ENCODE data around the gene CCL28. TPM values are rescaled to one million over a fixed set of nuclear protein-coding genes. Genes with fewer than 3 reads are reported as not detected.
A peak's percentile ranks its signal among the peaks of the same experiment; 100 is the strongest.

CCL28 gene
- total and polyA plus RNA-seq, 2 of the 13 experiments (the other 11 are each of a cell fraction or from before 2014, with no cell fraction given): 0.03 TPM; not detected in 1

- TF ChIP-seq HOMEZ (CRISPR knock-in tag; IDR thresholded peaks at IDR 0.05; ENCODE audit: low read depth): no peak
- no peak for TF ChIP-seq ZNF362 (CRISPR knock-in tag; IDR thresholded peaks at IDR 0.05; ENCODE audit: borderline replicate concordance)
Measured at GRCh38 chr5:43352131-43352530, 60.1 kb downstream of the CCL28 start (continued).

- ChIA-PET POLR2A (interaction anchor here (1.1 to 1.7 kb wide), 2 partner anchors 36 kb away, joined by 4 to 8 read pairs; partner anchors contain the start of gene HMGCS1), CTCF (ENCODE audit: low intra/inter-chr PET ratio, low total read pairs) (no interaction called here)
- Histone ChIP-seq H2AFZ (ENCODE audit: low read length) (no peak overlapping the region), H3K4me1 (ENCODE audit: insufficient read depth, low read length) (peaks cover 24% of the 10 kb centered on the region), H4K20me1 (ENCODE audit: insufficient read depth, low read length) (no peaks in the 10 kb centered on the region), H3K36me3 (replicated peaks in 1 of 2; ENCODE audit: control insufficient read depth in 1 of 2, insufficient read depth in 2 of 2, low read length in 2 of 2) (no peaks in the 10 kb centered on the region), H3K79me2 (ENCODE audit: insufficient read depth, low read length) (no peaks in the 10 kb centered on the region), H3K9ac (ENCODE audit: insufficient read depth, low read depth, low read length) (no peak overlapping the region), H3K27ac (ENCODE audit: extremely low read length, insufficient read depth, low read length) (no peak overlapping the region), H3K9me3 (ENCODE audit: low read length) (no peaks in the 10 kb centered on the region), H3K4me3 (replicated peaks in 1 of 3; ENCODE audit: insufficient read depth in 1 of 3, low read depth in 2 of 3, low read length in 3 of 3) (no peak overlapping the region), H3K4me2 (ENCODE audit: low read depth, low read length) (no peak overlapping the region), H3K27me3 (ENCODE audit: control insufficient read depth in 1 of 2, insufficient read depth in 2 of 2, low read length in 2 of 2) (0 out of 5 replicates have a peak, but pooled peaks cover 0 to 8% of the 10 kb centered on the region in 2 experiments)
- 62% methylated on average over 1 of the region's 1 CpG for WGBS (ENCODE audit: low lambda C conversion rate)
- no peak for FAIRE-seq
- no TSS peak for BruUV-seq (replicated peaks)
- DNase-seq (ENCODE audit: low spot score): no peak
- intact Hi-C loops (cut with micrococcal nuclease; ENCODE audit: unreplicated experiment): no loop called here
- peak; percentile 41; the same call in 2 of the 3 replicates for ATAC-seq
- in situ Hi-C loops (cut with HindIII; ENCODE audit: extremely low pct_ligation_motif_present, low pct_unique_long_range_greater_than_20kb): no loop called here
- TF ChIP-seq ZNF414 (CRISPR knock-in tag; IDR thresholded peaks at IDR 0.05) (no peak), ZNF619 (CRISPR knock-in tag; IDR thresholded peaks at IDR 0.05) (no peak), PHF8 (CRISPR knock-in tag; IDR thresholded peaks at IDR 0.05) (no peak), ZNF431 (CRISPR knock-in tag; IDR thresholded peaks at IDR 0.05; ENCODE audit: borderline replicate concordance, low read depth) (no peak), ZSCAN21 (CRISPR knock-in tag; IDR thresholded peaks at IDR 0.05; ENCODE audit: borderline replicate concordance) (no peak), GMEB2 (CRISPR knock-in tag; IDR thresholded peaks at IDR 0.05; ENCODE audit: low read depth) (no peak), KDM5B (CRISPR knock-in tag; IDR thresholded peaks at IDR 0.05; ENCODE audit: borderline replicate concordance) (no peak), ZSCAN20 (CRISPR knock-in tag; IDR thresholded peaks at IDR 0.05; ENCODE audit: borderline replicate concordance) (no peak), BCL3 (CRISPR knock-in tag; IDR thresholded peaks at IDR 0.05) (no peak), NFYC (CRISPR knock-in tag; IDR thresholded peaks at IDR 0.05) (no peak), ZZZ3 (CRISPR knock-in tag; IDR thresholded peaks at IDR 0.05; ENCODE audit: borderline replicate concordance) (no peak), E2F5 (CRISPR knock-in tag; conservative IDR thresholded peaks at IDR 0.05) (no peak), ZSCAN22 (CRISPR knock-in tag; IDR thresholded peaks at IDR 0.05) (no peak), NR2F2 (IDR thresholded peaks at IDR 0.05; ENCODE audit: borderline replicate concordance, low read depth) (no peak)
Measured at GRCh38 chr5:43348861-43349363, 63.3 kb downstream of the CCL28 start.

Measured in HepG2 (cell line).